ENCODE data around the gene ARL5A. TPM values are rescaled to one million over a fixed set of nuclear protein-coding genes. Genes with fewer than 3 reads are reported as not detected.

Gene ARL5A
- total and polyA plus RNA-seq, 9 donors = 11.6 to 41.4 (median 33.3) TPM

- no peak for TF ChIP-seq CTCF (IDR thresholded peaks at IDR 0.05)
- TF ChIP-seq EP300 (IDR thresholded peaks at IDR 0.05) = no peak
- TF ChIP-seq POLR2A (IDR thresholded peaks at IDR 0.05) = no peak
- intact Hi-C loops (cut with DNase I) = no loop called here
Observed at GRCh38 chr2:151849413-151850010, 21.3 kb upstream of the ARL5A start.

GRCh38 chr2:151845884-151846283 lies 17.7 kb upstream of the ARL5A start:
- no peaks in the 10 kb centered on the region for H3K9me3 ChIP-seq
- DNase-seq = no peak
- TF ChIP-seq EP300 (IDR thresholded peaks at IDR 0.05) (no peak), POLR2A (IDR thresholded peaks at IDR 0.05) (no peak)
- WGBS, 3 donors = 92 to 94% (median 93%) methylated on average over 2 of the region's 2 CpGs
- no peaks in the 10 kb centered on the region for H3K4me1 ChIP-seq (ENCODE audit: insufficient read depth)
- no peaks in the 10 kb centered on the region for H3K36me3 ChIP-seq
- H3K4me3 ChIP-seq = no peak overlapping the region
- no peaks in the 10 kb centered on the region for H3K27me3 ChIP-seq
- intact Hi-C loops (cut with DNase I) = no loop called here
- H3K27ac ChIP-seq = no peak overlapping the region

More at GRCh38 chr2:151849413-151850010, 21.3 kb upstream of the ARL5A start:
- H3K27ac ChIP-seq = no peak overlapping the region
- H3K4me1 ChIP-seq (ENCODE audit: insufficient read depth) = no peaks in the 10 kb centered on the region
- H3K9me3 ChIP-seq = no peaks in the 10 kb centered on the region
- WGBS, 3 donors = 82 to 92% (median 90%) methylated on average over 4 of the region's 4 CpGs
- no peaks in the 10 kb centered on the region for H3K27me3 ChIP-seq
- no peak for DNase-seq
- H3K4me3 ChIP-seq = no peak overlapping the region
- H3K36me3 ChIP-seq = no peaks in the 10 kb centered on the region

GRCh38 chr2:151845481-151845880 lies 17.3 kb upstream of the ARL5A start:
- H3K9me3 ChIP-seq = no peaks in the 10 kb centered on the region
- DNase-seq = no peak

GRCh38 chr2:151844211-151844896 lies 16.1 kb upstream of the ARL5A start:
- no peaks in the 10 kb centered on the region for H3K36me3 ChIP-seq
- TF ChIP-seq POLR2A (IDR thresholded peaks at IDR 0.05) (no peak), EP300 (IDR thresholded peaks at IDR 0.05) (no peak), CTCF (IDR thresholded peaks at IDR 0.05) (no peak)
- H3K27me3 ChIP-seq = no peaks in the 10 kb centered on the region
- H3K4me3 ChIP-seq = no peak overlapping the region
- DNase-seq = no peak
- H3K27ac ChIP-seq = no peak overlapping the region
- no peaks in the 10 kb centered on the region for H3K4me1 ChIP-seq (ENCODE audit: insufficient read depth)
- H3K9me3 ChIP-seq = no peaks in the 10 kb centered on the region
- 47 to 50% (median 48%) methylated on average over 6 of the region's 6 CpGs for WGBS, 3 donors
- intact Hi-C loops (cut with DNase I) = no loop called here

More at GRCh38 chr2:151845481-151845880, 17.3 kb upstream of the ARL5A start:
- intact Hi-C loops (cut with DNase I) = no loop called here
- Histone ChIP-seq H3K36me3 (no peaks in the 10 kb centered on the region), H3K27ac (no peak overlapping the region), H3K4me1 (ENCODE audit: insufficient read depth) (no peaks in the 10 kb centered on the region), H3K27me3 (no peaks in the 10 kb centered on the region), H3K4me3 (no peak overlapping the region)
- no peak for TF ChIP-seq CTCF (IDR thresholded peaks at IDR 0.05)
- no peak for TF ChIP-seq POLR2A (IDR thresholded peaks at IDR 0.05)
- TF ChIP-seq EP300 (IDR thresholded peaks at IDR 0.05) = no peak
- 79 to 80% (median 79%) methylated on average over 4 of the region's 4 CpGs for WGBS, 3 donors

GRCh38 chr2:151843691-151844061 lies 15.5 kb upstream of the ARL5A start:
- H3K4me3 ChIP-seq = no peak overlapping the region
- H3K27ac ChIP-seq = no peak overlapping the region
- H3K9me3 ChIP-seq = no peaks in the 10 kb centered on the region
- intact Hi-C loops (cut with DNase I) = no loop called here
- H3K36me3 ChIP-seq = no peaks in the 10 kb centered on the region
- H3K4me1 ChIP-seq (ENCODE audit: insufficient read depth) = no peaks in the 10 kb centered on the region
- no peaks in the 10 kb centered on the region for H3K27me3 ChIP-seq
- DNase-seq = no peak
- 78 to 100% (median 97%) methylated on average over 1 of the region's 1 CpG for WGBS, 3 donors
- TF ChIP-seq CTCF (IDR thresholded peaks at IDR 0.05) = no peak

Data from ovary (tissue), 9 donors.